Lung (tissue), 12 donors: ENCODE measurements around the gene BAG5. TPM values are rescaled to one million over a fixed set of nuclear protein-coding genes. Genes with fewer than 3 reads are reported as not detected.

ENCODE experiments used
- ATAC-seq: fragments of 200-7000 bp; cut with Tn5 transposase; one replicate; pipeline ENCODE4 v1.9.1; 2020; ENCODE audit warnings: moderate number of reproducible peaks; ENCODE audit not compliant: insufficient read depth, low FRiP score
- DNase-seq, 3 donors: peaks; one replicate each; pipeline ENCODE4 v3.0.0-alpha.2; 2013 to 2017
- H3K27ac ChIP-seq, 2 donors: one replicate each; pipeline ENCODE4 v1.5.1; 2013; ENCODE audit warnings: mild to moderate bottlenecking in 2 of 2, moderate library complexity in 2 of 2, control low read depth in 1 of 2, inconsistent platforms in 1 of 2, low read depth in 1 of 2, low read length in 1 of 2
- H3K27me3 ChIP-seq, 3 donors: one replicate each; pipeline ENCODE4 v1.5.1; 2013; ENCODE audit warnings: low read length in 2 of 3; ENCODE audit not compliant: control insufficient read depth in 3 of 3, insufficient read depth in 3 of 3
- H3K36me3 ChIP-seq, 4 donors: one replicate each; pipeline ENCODE4 v1.5.1; 2013; ENCODE audit warnings: low read length in 4 of 4, mild to moderate bottlenecking in 1 of 4, moderate library complexity in 1 of 4; ENCODE audit not compliant: control insufficient read depth in 4 of 4, insufficient read depth in 4 of 4
- H3K4me1 ChIP-seq, 5 donors: one replicate each; pipeline ENCODE4 v1.5.1; 2013; ENCODE audit warnings: low read length in 5 of 5, mild to moderate bottlenecking in 2 of 5, moderate library complexity in 1 of 5; ENCODE audit not compliant: control insufficient read depth in 5 of 5, insufficient read depth in 5 of 5
- H3K4me3 ChIP-seq: one replicate; pipeline ENCODE4 v1.5.1; 2013; ENCODE audit warnings: mild to moderate bottlenecking, control low read depth, moderate library complexity
- H3K9ac ChIP-seq, 2 donors: one replicate each; pipeline ENCODE4 v1.5.1; 2013; ENCODE audit warnings: low read length in 2 of 2, control low read depth in 1 of 2; ENCODE audit not compliant: insufficient read depth in 1 of 2
- H3K9me3 ChIP-seq, 4 donors: one replicate each; pipeline ENCODE4 v1.5.1; 2013; ENCODE audit warnings: low read length in 3 of 4, mild to moderate bottlenecking in 1 of 4, moderate library complexity in 1 of 4; ENCODE audit not compliant: control insufficient read depth in 4 of 4, insufficient read depth in 3 of 4
- WGBS, 2 donors: extraction: QIAGEN DNeasy Blood & Tissue Kit; methylation state at CpG; one replicate each; pipeline ENCODE4 v1.1.7; 2013; 5-methylcytosine and 5-hydroxymethylcytosine counted together
- polyA plus RNA-seq, 2 donors: library from polyadenylated mRNA; stranded (reverse); fragments of 200-250 nt; gene quantifications; one replicate each; pipeline ENCODE4 v1.2.1, GENCODE V29; 2013
- total RNA-seq, 2 donors: library from RNA; depleted of rRNA in 1 of 2; stranded (reverse); fragments of >200 nt in 1 of 2; gene quantifications; one replicate each; pipeline ENCODE4 v1.2.1, GENCODE V29; 2014 to 2021
- TF ChIP-seq, protein P1 (sequence below): IDR thresholded peaks from 2 replicates; pipeline ENCODE4 v1.5.1; 2012; ENCODE audit warnings: mild to moderate bottlenecking; ENCODE audit errors: control extremely low read depth, extremely low read depth
- donor health status: control.
- donor health status: control.
- donor health status: Bipolar disorder and iron deficiency.
- donor health status: healthy.
- donor health status: DM: yes; HTN: yes; CAD: no.

BAG5 gene
- total and polyA plus RNA-seq, 4 donors: 8.7 to 26.0 (median 18.5) TPM

DNA sequence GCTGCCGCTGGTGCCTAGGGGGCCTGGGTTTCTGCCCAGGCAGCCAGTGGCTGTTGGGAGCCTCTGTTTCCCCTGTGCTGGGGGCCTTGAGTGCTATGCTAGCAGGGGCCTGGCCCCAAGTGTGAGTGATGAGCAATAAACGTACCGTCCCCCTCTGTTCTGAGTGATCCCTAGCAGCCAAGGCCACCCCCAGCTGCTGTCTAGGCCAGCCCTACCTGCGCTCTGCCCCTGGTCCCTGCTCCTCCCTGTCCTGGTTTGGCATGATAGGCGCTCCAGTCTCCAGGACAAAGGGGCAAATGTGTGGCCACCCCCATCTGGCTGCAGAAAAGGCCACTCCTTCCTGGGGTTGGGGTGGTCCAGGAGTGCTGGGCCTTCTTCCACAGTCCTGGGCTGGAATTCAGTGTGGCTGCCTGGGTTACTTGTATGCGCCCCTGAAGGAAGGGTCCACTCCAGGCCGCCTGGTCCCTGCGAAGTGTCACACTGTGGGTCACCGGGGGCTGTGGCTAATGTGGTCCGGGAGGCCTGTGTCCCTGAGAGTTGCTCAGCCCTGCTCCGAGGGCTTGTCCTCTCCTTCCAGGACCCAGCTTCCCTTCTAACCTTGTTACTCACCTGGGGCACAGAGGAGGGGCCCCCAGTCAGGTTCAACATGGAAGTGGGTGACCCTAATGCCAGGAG lies 26.4 kb downstream of the BAG5 start:
- 90 to 93% methylated on average over 11 of the region's 11 CpGs for WGBS, 2 donors
- H3K9ac ChIP-seq: no peak overlapping the region
- no peak overlapping the region for H3K27ac ChIP-seq
- peaks cover 4 to 17% (median 10%) of the 10 kb centered on the region in 5 donors for H3K4me1 ChIP-seq
- no peaks in the 10 kb centered on the region for H3K9me3 ChIP-seq
- no peak overlapping the region for H3K4me3 ChIP-seq
- TF ChIP-seq, protein P1, sequence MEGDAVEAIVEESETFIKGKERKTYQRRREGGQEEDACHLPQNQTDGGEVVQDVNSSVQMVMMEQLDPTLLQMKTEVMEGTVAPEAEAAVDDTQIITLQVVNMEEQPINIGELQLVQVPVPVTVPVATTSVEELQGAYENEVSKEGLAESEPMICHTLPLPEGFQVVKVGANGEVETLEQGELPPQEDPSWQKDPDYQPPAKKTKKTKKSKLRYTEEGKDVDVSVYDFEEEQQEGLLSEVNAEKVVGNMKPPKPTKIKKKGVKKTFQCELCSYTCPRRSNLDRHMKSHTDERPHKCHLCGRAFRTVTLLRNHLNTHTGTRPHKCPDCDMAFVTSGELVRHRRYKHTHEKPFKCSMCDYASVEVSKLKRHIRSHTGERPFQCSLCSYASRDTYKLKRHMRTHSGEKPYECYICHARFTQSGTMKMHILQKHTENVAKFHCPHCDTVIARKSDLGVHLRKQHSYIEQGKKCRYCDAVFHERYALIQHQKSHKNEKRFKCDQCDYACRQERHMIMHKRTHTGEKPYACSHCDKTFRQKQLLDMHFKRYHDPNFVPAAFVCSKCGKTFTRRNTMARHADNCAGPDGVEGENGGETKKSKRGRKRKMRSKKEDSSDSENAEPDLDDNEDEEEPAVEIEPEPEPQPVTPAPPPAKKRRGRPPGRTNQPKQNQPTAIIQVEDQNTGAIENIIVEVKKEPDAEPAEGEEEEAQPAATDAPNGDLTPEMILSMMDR: no peak
- no peak for DNase-seq
- ATAC-seq: no peak
- H3K27me3 ChIP-seq: no peaks in the 10 kb centered on the region
- peaks cover 0 to 45% (median 3%) of the 10 kb centered on the region in 4 donors for H3K36me3 ChIP-seq

DNA sequence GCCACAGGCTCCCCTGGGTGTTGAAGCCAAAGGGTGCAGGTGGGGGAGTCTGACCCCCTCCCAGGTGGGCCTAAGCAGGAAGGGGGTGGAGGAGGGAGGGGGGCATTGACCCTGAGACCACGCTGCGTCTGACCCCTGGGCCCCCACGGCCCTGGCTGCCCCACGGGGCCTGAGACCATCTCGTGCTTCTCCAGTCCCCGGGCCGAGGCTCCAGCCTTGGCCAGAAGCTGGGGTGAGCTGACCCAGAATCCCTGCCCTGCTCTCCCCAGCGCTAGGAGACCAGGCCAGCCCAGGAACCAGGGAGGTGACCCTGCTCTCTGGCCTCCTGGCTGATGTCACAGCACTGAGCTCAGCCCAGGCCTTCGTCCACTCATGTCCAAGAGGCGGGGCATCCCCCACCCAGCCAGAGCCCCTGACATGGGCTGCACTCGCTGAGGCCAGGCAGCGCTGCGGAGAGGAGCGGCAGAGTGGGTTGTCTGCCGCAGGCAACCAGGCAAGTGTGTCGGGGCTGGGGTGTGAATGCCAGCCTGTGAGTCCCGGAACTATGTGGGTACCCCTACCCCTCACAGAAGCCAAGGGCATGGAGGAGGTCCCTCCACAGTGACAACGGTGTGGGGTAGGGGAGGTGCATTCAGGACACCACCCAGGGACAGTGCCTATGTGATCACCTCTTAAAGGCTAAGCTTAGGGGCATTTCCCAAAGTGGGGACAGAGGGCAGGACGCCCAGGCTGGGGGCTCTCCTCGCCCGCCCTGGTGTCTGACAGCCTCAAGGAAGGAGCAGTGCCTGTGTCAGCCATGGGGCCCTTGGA lies 27.2 kb downstream of the BAG5 start:
- no peaks in the 10 kb centered on the region for H3K9me3 ChIP-seq
- TF ChIP-seq, protein P1: no peak
- ATAC-seq (no peak), DNase-seq (no peak)
- no peaks in the 10 kb centered on the region for H3K27me3 ChIP-seq
- H3K4me1 ChIP-seq: peaks cover 2 to 12% (median 4%) of the 10 kb centered on the region in 5 donors
- H3K4me3 ChIP-seq: no peak overlapping the region
- WGBS, 2 donors: 87 to 94% methylated on average over 21 of the region's 21 CpGs
- no peak overlapping the region for H3K9ac ChIP-seq
- no peak overlapping the region for H3K27ac ChIP-seq
- H3K36me3 ChIP-seq: peaks cover 0 to 45% (median 3%) of the 10 kb centered on the region in 4 donors

DNA sequence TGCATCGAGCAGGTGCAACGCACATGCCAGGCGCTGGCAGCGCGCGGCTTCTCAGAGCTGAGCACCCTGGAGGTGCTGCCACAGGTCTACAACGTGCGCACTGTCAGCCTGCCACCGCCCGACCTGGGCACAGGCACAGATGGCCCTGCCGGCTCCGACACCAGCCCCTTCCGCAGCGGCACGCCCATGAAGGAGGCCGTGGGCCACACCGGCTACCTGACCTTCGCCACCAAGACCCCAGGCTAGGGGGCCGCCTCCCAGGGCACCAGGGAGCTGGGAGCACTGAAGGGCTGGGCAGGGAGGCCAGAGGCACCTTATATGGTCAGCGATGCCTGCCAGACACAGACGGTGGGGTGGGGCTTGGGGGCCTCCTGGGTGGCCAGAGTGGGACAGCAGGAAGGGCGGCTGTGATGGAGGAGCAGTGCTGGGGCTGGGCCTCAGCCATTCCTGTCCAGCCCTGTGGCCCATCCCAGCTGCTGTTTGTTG lies 27.8 kb downstream of the BAG5 start:
- no peak for DNase-seq
- TF ChIP-seq, protein P1: no peak
- Histone ChIP-seq H3K4me3 (no peak overlapping the region), H3K4me1 (peaks cover 0 to 19% (median 6%) of the 10 kb centered on the region in 5 donors), H3K27ac (no peak overlapping the region), H3K36me3 (peaks cover 0 to 48% (median 3%) of the 10 kb centered on the region in 4 donors), H3K9me3 (no peaks in the 10 kb centered on the region), H3K27me3 (no peaks in the 10 kb centered on the region), H3K9ac (no peak overlapping the region)
- 91 to 94% methylated on average over 22 of the region's 22 CpGs for WGBS, 2 donors
- ATAC-seq: no peak
